ENCODE results near the gene ZFHX3. TPM values are rescaled to one million over a fixed set of nuclear protein-coding genes. Genes with fewer than 3 reads are reported as not detected.

Gene ZFHX3
- total and polyA plus RNA-seq, 2 donors (not counting 1 experiment from before 2014, with no cell fraction given) = 0.54 to 6.6 TPM

GRCh38 chr16:73031155-73031866 lies 16.6 kb downstream of the ZFHX3 start:
- H3K36me3 ChIP-seq (replicated peaks in 1 of 2; ENCODE audit: control extremely low read depth in 1 of 2, control insufficient read depth in 1 of 2, extremely low read depth in 1 of 2, insufficient read depth in 2 of 2, low read length in 1 of 2) = no peaks in the 10 kb centered on the region
- ChIA-PET POLR2A (no interaction called here), CTCF (interaction anchor here (0.9 kb wide), 1 partner anchor 847 kb away, joined by 3 read pairs; no protein-coding TSS in a partner anchor)
- DNase-seq = no peak
- no peak overlapping the region for H3K4me3 ChIP-seq (ENCODE audit: control extremely low read depth in 1 of 5, extremely low read depth in 1 of 5, insufficient read depth in 1 of 5, low read depth in 2 of 5, low read length in 4 of 5)
- H3K79me2 ChIP-seq (ENCODE audit: control insufficient read depth, insufficient read depth, low read length) = peaks cover 4% of the 10 kb centered on the region
- Mint-ChIP-seq H3K27ac (no peak overlapping the region), H3K4me3 (no peak overlapping the region), H3K9me3 (ENCODE audit: insufficient read depth) (no peaks in the 10 kb centered on the region), H3K4me1 (peaks cover 29% of the 10 kb centered on the region), H3K27me3 (peaks cover 29% of the 10 kb centered on the region)
- TF ChIP-seq EZH2 (IDR thresholded peaks at IDR 0.05; ENCODE audit: borderline replicate concordance, insufficient read depth, low read depth, low read length, poor library complexity, severe bottlenecking) = no peak
- TF ChIP-seq, protein P1, sequence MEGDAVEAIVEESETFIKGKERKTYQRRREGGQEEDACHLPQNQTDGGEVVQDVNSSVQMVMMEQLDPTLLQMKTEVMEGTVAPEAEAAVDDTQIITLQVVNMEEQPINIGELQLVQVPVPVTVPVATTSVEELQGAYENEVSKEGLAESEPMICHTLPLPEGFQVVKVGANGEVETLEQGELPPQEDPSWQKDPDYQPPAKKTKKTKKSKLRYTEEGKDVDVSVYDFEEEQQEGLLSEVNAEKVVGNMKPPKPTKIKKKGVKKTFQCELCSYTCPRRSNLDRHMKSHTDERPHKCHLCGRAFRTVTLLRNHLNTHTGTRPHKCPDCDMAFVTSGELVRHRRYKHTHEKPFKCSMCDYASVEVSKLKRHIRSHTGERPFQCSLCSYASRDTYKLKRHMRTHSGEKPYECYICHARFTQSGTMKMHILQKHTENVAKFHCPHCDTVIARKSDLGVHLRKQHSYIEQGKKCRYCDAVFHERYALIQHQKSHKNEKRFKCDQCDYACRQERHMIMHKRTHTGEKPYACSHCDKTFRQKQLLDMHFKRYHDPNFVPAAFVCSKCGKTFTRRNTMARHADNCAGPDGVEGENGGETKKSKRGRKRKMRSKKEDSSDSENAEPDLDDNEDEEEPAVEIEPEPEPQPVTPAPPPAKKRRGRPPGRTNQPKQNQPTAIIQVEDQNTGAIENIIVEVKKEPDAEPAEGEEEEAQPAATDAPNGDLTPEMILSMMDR (IDR thresholded peaks at IDR 0.05) = no peak
- no peak overlapping the region for H3K9ac ChIP-seq (ENCODE audit: low read length)
- no peak for ATAC-seq (ENCODE audit: low read depth)
- no peak overlapping the region for H3K4me2 ChIP-seq (replicated peaks; ENCODE audit: low read depth, low read length, poor library complexity, severe bottlenecking)
- no peaks in the 10 kb centered on the region for H3K9me3 ChIP-seq (ENCODE audit: control extremely low read depth in 1 of 3, control insufficient read depth in 2 of 3, insufficient read depth in 1 of 3, low read length in 2 of 3)
- H3K27ac ChIP-seq (ENCODE audit: low read length in 2 of 2) = no peak overlapping the region
- 89% methylated on average over 12 of the region's 21 CpGs for WGBS (ENCODE audit: insufficient coverage)
- H4K20me1 ChIP-seq (ENCODE audit: control insufficient read depth, insufficient read depth, low read length, poor library complexity, severe bottlenecking) = no peaks in the 10 kb centered on the region
- H3K27me3 ChIP-seq (replicated peaks in 1 of 4; ENCODE audit: control extremely low read depth in 1 of 4, control insufficient read depth in 3 of 4, insufficient read depth in 4 of 4, low read length in 3 of 4) = peaks cover 0 to 10% (median 3%) of the 10 kb centered on the region in 4 experiments
- no peak overlapping the region for H2AFZ ChIP-seq (ENCODE audit: insufficient read depth, low read depth, low read length, poor library complexity, severe bottlenecking)
- intact Hi-C loops (cut with micrococcal nuclease) = no loop called here
- H3K4me1 ChIP-seq (ENCODE audit: control insufficient read depth in 2 of 2, insufficient read depth in 2 of 2, low read length in 2 of 2) = peaks cover 20 to 27% of the 10 kb centered on the region in 2 donors

GRCh38 chr16:73028721-73029361 lies 19.1 kb downstream of the ZFHX3 start:
- Histone ChIP-seq H3K79me2 (ENCODE audit: control insufficient read depth, insufficient read depth, low read length) (peaks cover 4% of the 10 kb centered on the region), H3K27ac (ENCODE audit: low read length in 2 of 2) (no peak overlapping the region), H3K4me1 (ENCODE audit: control insufficient read depth in 2 of 2, insufficient read depth in 2 of 2, low read length in 2 of 2) (peaks cover 9 to 15% of the 10 kb centered on the region in 2 donors), H2AFZ (ENCODE audit: insufficient read depth, low read depth, low read length, poor library complexity, severe bottlenecking) (no peak overlapping the region), H3K4me2 (replicated peaks; ENCODE audit: low read depth, low read length, poor library complexity, severe bottlenecking) (no peak overlapping the region), H4K20me1 (ENCODE audit: control insufficient read depth, insufficient read depth, low read length, poor library complexity, severe bottlenecking) (no peaks in the 10 kb centered on the region), H3K9ac (ENCODE audit: low read length) (no peak overlapping the region), H3K36me3 (replicated peaks in 1 of 2; ENCODE audit: control extremely low read depth in 1 of 2, control insufficient read depth in 1 of 2, extremely low read depth in 1 of 2, insufficient read depth in 2 of 2, low read length in 1 of 2) (no peaks in the 10 kb centered on the region), H3K4me3 (ENCODE audit: control extremely low read depth in 1 of 5, extremely low read depth in 1 of 5, insufficient read depth in 1 of 5, low read depth in 2 of 5, low read length in 4 of 5) (no peak overlapping the region), H3K27me3 (replicated peaks in 1 of 4; ENCODE audit: control extremely low read depth in 1 of 4, control insufficient read depth in 3 of 4, insufficient read depth in 4 of 4, low read length in 3 of 4) (peaks cover 0 to 6% (median 2%) of the 10 kb centered on the region in 4 experiments), H3K9me3 (ENCODE audit: control extremely low read depth in 1 of 3, control insufficient read depth in 2 of 3, insufficient read depth in 1 of 3, low read length in 2 of 3) (no peaks in the 10 kb centered on the region)
- Mint-ChIP-seq H3K4me1 (peaks cover 14% of the 10 kb centered on the region), H3K27me3 (peaks cover 14% of the 10 kb centered on the region), H3K4me3 (no peak overlapping the region), H3K27ac (no peak overlapping the region), H3K9me3 (ENCODE audit: insufficient read depth) (no peaks in the 10 kb centered on the region)
- ATAC-seq (ENCODE audit: low read depth) (no peak), DNase-seq (no peak)
- ChIA-PET POLR2A (interaction anchor here (0.5 kb wide), 1 partner anchor 455 kb away, joined by 8 read pairs; no protein-coding TSS in a partner anchor), CTCF (no interaction called here)
- 86% methylated on average over 5 of the region's 9 CpGs for WGBS (ENCODE audit: insufficient coverage)
- TF ChIP-seq, protein P1 (IDR thresholded peaks at IDR 0.05) = no peak
- TF ChIP-seq EZH2 (IDR thresholded peaks at IDR 0.05; ENCODE audit: borderline replicate concordance, insufficient read depth, low read depth, low read length, poor library complexity, severe bottlenecking) = no peak
- intact Hi-C loops (cut with micrococcal nuclease) = no loop called here

Measured in B cell (primary cell).